ENCODE results near the gene UNC45A.
A peak's percentile ranks its signal among the peaks of the same experiment; 100 is the strongest.

UNC45A gene

GRCh38 chr15:90994417-90995311, 59.6 kb downstream of the UNC45A start, which contains the start of gene PRC1:
Gene PRC1 (minus strand): TSS chr15:90994535. CDS start chr15:90994417, 118 bp downstream.
- TF ChIP-seq CTCF (IDR thresholded peaks at IDR 0.05; ENCODE audit: control insufficient read depth, extremely low read depth, insufficient read depth) = no peak
- peak; percentile 93 for DNase-seq (ENCODE audit: low read depth)
- peak within 1 kb of the TSS; percentile 94 for H3K4me3 ChIP-seq (ENCODE audit: low read depth, low read length)

GRCh38 chr15:90998737-90999136, 63.7 kb downstream of the UNC45A start:
- no peak for DNase-seq (ENCODE audit: low read depth)
- H3K4me3 ChIP-seq (ENCODE audit: low read depth, low read length) = no peak overlapping the region
- no peak for TF ChIP-seq CTCF (IDR thresholded peaks at IDR 0.05; ENCODE audit: control insufficient read depth, extremely low read depth, insufficient read depth)

- TF ChIP-seq CTCF (IDR thresholded peaks at IDR 0.05; ENCODE audit: control insufficient read depth, extremely low read depth, insufficient read depth) = no peak
- no peak overlapping the region for H3K4me3 ChIP-seq (ENCODE audit: low read depth, low read length)
- DNase-seq (ENCODE audit: low read depth) = no peak
These were observed 66.1 kb downstream of the UNC45A start for GRCh38 chr15:91001209-91001608.
